Measurements from ENCODE around the gene CDIPT. TPM values are rescaled to one million over a fixed set of nuclear protein-coding genes. Genes with fewer than 3 reads are reported as not detected.

CDIPT gene
- total RNA-seq, 4 donors from 2014 or later, result 83.4 to 122 (median 108) TPM

GRCh38 chr16:29898804-29899515 lies 35.9 kb upstream of the CDIPT start:
- DNase-seq (ENCODE audit: low spot score in 2 of 2), result no peak
- TF ChIP-seq POLR2A (IDR thresholded peaks at IDR 0.05), result no peak
- TF ChIP-seq, protein P1, sequence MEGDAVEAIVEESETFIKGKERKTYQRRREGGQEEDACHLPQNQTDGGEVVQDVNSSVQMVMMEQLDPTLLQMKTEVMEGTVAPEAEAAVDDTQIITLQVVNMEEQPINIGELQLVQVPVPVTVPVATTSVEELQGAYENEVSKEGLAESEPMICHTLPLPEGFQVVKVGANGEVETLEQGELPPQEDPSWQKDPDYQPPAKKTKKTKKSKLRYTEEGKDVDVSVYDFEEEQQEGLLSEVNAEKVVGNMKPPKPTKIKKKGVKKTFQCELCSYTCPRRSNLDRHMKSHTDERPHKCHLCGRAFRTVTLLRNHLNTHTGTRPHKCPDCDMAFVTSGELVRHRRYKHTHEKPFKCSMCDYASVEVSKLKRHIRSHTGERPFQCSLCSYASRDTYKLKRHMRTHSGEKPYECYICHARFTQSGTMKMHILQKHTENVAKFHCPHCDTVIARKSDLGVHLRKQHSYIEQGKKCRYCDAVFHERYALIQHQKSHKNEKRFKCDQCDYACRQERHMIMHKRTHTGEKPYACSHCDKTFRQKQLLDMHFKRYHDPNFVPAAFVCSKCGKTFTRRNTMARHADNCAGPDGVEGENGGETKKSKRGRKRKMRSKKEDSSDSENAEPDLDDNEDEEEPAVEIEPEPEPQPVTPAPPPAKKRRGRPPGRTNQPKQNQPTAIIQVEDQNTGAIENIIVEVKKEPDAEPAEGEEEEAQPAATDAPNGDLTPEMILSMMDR (IDR thresholded peaks at IDR 0.05), result no peak
- intact Hi-C loops (cut with DNase I; ENCODE audit: low total_unique reads), result no loop called here
- no peak overlapping the region for H3K4me3 ChIP-seq (ENCODE audit: low read depth, poor library complexity, severe bottlenecking)
- 2 to 3% methylated on average over 24 to 25 of the region's 25 CpGs for WGBS, 2 donors

- intact Hi-C loops (cut with DNase I; ENCODE audit: low total_unique reads), result no loop called here
- DNase-seq (ENCODE audit: low spot score in 2 of 2), result no peak
- 16 to 17% methylated on average over 9 of the region's 9 CpGs for WGBS, 2 donors
- H3K4me3 ChIP-seq (ENCODE audit: low read depth, poor library complexity, severe bottlenecking), result no peak overlapping the region
- TF ChIP-seq, protein P1 (IDR thresholded peaks at IDR 0.05), result no peak
- no peak for TF ChIP-seq POLR2A (IDR thresholded peaks at IDR 0.05)
Measured at GRCh38 chr16:29898135-29898803, 35.2 kb upstream of the CDIPT start.

GRCh38 chr16:29897333-29897732 lies 34.3 kb upstream of the CDIPT start:
- no peak overlapping the region for H3K4me3 ChIP-seq (ENCODE audit: low read depth, poor library complexity, severe bottlenecking)
- DNase-seq (ENCODE audit: low spot score in 2 of 2), result no peak
- TF ChIP-seq POLR2A (IDR thresholded peaks at IDR 0.05), result no peak
- TF ChIP-seq, protein P1 (IDR thresholded peaks at IDR 0.05), result no peak
- intact Hi-C loops (cut with DNase I; ENCODE audit: low total_unique reads), result no loop called here
- 45 to 57% methylated on average over 4 of the region's 4 CpGs for WGBS, 2 donors

DNA sequence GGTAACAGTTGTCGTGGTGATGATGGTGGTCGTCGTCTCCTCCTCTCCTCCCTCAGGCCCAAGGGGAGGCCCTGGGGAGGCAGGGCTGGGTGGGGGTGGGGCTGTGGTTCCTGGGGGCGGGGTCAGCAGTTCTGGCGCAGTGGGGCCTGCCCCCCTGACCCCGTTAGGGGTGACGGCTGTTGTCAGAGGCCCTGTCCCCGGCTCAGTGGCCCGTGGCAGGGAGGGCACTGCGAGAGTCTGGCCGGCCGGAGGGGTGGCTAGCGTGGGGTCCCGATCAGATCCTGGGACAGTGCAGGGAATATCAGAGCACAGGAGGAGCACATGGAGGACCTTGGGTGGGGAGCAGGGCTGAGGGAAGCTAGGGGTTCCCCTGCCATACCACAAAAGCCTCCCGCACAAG lies 33.8 kb upstream of the CDIPT start:
- no peak for DNase-seq (ENCODE audit: low spot score in 2 of 2)
- TF ChIP-seq, protein P1 (IDR thresholded peaks at IDR 0.05), result no peak
- no peak for TF ChIP-seq POLR2A (IDR thresholded peaks at IDR 0.05)
- intact Hi-C loops (cut with DNase I; ENCODE audit: low total_unique reads), result no loop called here
- no peak overlapping the region for H3K4me3 ChIP-seq (ENCODE audit: low read depth, poor library complexity, severe bottlenecking)
- WGBS, 2 donors, result 47 to 65% methylated on average over 8 to 11 of the region's 15 CpGs

GRCh38 chr16:29894352-29894751 lies 31.3 kb upstream of the CDIPT start:
- no peak overlapping the region for H3K4me3 ChIP-seq (ENCODE audit: low read depth, poor library complexity, severe bottlenecking)
- WGBS, 2 donors, result 72 to 80% methylated on average over 4 of the region's 4 CpGs
- no peak for DNase-seq (ENCODE audit: low spot score in 2 of 2)
- intact Hi-C loops (cut with DNase I; ENCODE audit: low total_unique reads), result no loop called here
- TF ChIP-seq POLR2A (IDR thresholded peaks at IDR 0.05), result no peak
- TF ChIP-seq, protein P1 (IDR thresholded peaks at IDR 0.05), result no peak
